Measurements from ENCODE around the gene ZNF215. TPM values are rescaled to one million over a fixed set of nuclear protein-coding genes. Genes with fewer than 3 reads are reported as not detected.

Gene ZNF215
- polyA plus RNA-seq, 1 donor from 2014 or later: 2.5 TPM

GRCh38 chr11:6894097-6894496 lies 32.1 kb upstream of the ZNF215 start:
- H3K27ac ChIP-seq (ENCODE audit: low read length): no peak overlapping the region

GRCh38 chr11:6895010-6895409 lies 31.2 kb upstream of the ZNF215 start:
- no peaks in the 10 kb centered on the region for H3K9me3 ChIP-seq (ENCODE audit: low read length)
- TF ChIP-seq EP300 (conservative IDR thresholded peaks at IDR 0.05; ENCODE audit: poor library complexity, severe bottlenecking): no peak
- TF ChIP-seq RAD21 (conservative IDR thresholded peaks at IDR 0.05): no peak
- no peak for TF ChIP-seq REST (IDR thresholded peaks at IDR 0.05; ENCODE audit: borderline replicate concordance)
- H3K9me2 ChIP-seq (ENCODE audit: insufficient read depth, low read length): no peaks in the 10 kb centered on the region
- H3K9ac ChIP-seq (ENCODE audit: low read length): no peak overlapping the region
- H3F3A ChIP-seq (ENCODE audit: insufficient read depth, low read length, poor library complexity, severe bottlenecking): no peaks in the 10 kb centered on the region
- no peak overlapping the region for H3K4me2 ChIP-seq (ENCODE audit: low read length)
- H3K4me3 ChIP-seq (ENCODE audit: low read length): no peak overlapping the region
- no peaks in the 10 kb centered on the region for H4K20me1 ChIP-seq (ENCODE audit: insufficient read depth)
- H3K27me3 ChIP-seq (ENCODE audit: insufficient read depth, low read depth, low read length): no peaks in the 10 kb centered on the region
- H3K79me2 ChIP-seq (replicated peaks; ENCODE audit: insufficient read depth, low read length): no peaks in the 10 kb centered on the region
- H2AFZ ChIP-seq (ENCODE audit: low read depth, low read length): no peak overlapping the region
- H3K36me3 ChIP-seq (ENCODE audit: insufficient read depth, low read length): no peaks in the 10 kb centered on the region
- H3K27ac ChIP-seq (ENCODE audit: low read length): no peak overlapping the region

More at GRCh38 chr11:6894097-6894496, 32.1 kb upstream of the ZNF215 start:
- no peak overlapping the region for H3K4me3 ChIP-seq (ENCODE audit: low read length)
- no peaks in the 10 kb centered on the region for H3K9me2 ChIP-seq (ENCODE audit: insufficient read depth, low read length)
- H3K36me3 ChIP-seq (ENCODE audit: insufficient read depth, low read length): no peaks in the 10 kb centered on the region
- no peak overlapping the region for H3K9ac ChIP-seq (ENCODE audit: low read length)
- no peaks in the 10 kb centered on the region for H4K20me1 ChIP-seq (ENCODE audit: insufficient read depth)
- H3K79me2 ChIP-seq (replicated peaks; ENCODE audit: insufficient read depth, low read length): no peaks in the 10 kb centered on the region
- no peak overlapping the region for H3K4me2 ChIP-seq (ENCODE audit: low read length)
- TF ChIP-seq POLR2AphosphoS5 (IDR thresholded peaks at IDR 0.05): no peak
- TF ChIP-seq CTCF (IDR thresholded peaks at IDR 0.05; ENCODE audit: poor library complexity, severe bottlenecking): no peak
- no peak for TF ChIP-seq MXI1 (conservative IDR thresholded peaks at IDR 0.05; ENCODE audit: poor library complexity, severe bottlenecking)
- TF ChIP-seq REST (IDR thresholded peaks at IDR 0.05; ENCODE audit: borderline replicate concordance): no peak
- no peak for TF ChIP-seq TAF1 (IDR thresholded peaks at IDR 0.05; ENCODE audit: low read depth)
- no peak for TF ChIP-seq EZH2 (IDR thresholded peaks at IDR 0.05; ENCODE audit: borderline replicate concordance, insufficient read depth, low read length, poor library complexity, severe bottlenecking)
- TF ChIP-seq EP300 (conservative IDR thresholded peaks at IDR 0.05; ENCODE audit: poor library complexity, severe bottlenecking): no peak
- TF ChIP-seq RAD21 (conservative IDR thresholded peaks at IDR 0.05): no peak
- no peak for TF ChIP-seq SMC3 (conservative IDR thresholded peaks at IDR 0.05; ENCODE audit: poor library complexity)
- no peaks in the 10 kb centered on the region for H3K27me3 ChIP-seq (ENCODE audit: insufficient read depth, low read depth, low read length)
- H3F3A ChIP-seq (ENCODE audit: insufficient read depth, low read length, poor library complexity, severe bottlenecking): no peaks in the 10 kb centered on the region
- no peaks in the 10 kb centered on the region for H3K9me3 ChIP-seq (ENCODE audit: low read length)
- H2AFZ ChIP-seq (ENCODE audit: low read depth, low read length): no peak overlapping the region
